HG02981 (cell line): Measurements from ENCODE around the gene ERBB4.

Experiments used
- ATAC-seq: cut with Tn5 transposase; IDR thresholded peaks from one replicate; pipeline ENCODE4 v1.9.1; 2021; ENCODE audit warnings: mild to moderate bottlenecking, moderate library complexity; ENCODE audit not compliant: unreplicated experiment

ERBB4 gene

DNA sequence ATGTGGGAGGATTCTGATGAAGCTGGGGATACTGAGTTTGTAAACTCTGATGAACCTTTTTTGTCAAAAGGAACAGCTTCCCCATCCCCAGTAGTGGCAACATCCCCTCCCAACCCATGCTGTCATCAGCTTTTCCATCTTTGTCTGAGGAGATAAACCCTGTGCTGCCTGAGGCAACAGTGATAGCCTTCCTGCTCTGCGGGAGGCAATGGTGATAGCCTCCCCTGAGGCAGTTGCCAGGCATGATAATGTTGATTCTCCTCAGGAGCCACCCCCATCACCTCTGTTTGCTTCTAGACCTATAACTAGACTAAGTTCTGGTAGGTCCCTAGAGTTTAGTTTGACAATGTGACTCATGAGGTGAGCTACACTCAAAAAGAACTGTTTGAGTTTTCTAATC lies 97.5 kb downstream of the ERBB4 start:
- ATAC-seq: no peak

DNA sequence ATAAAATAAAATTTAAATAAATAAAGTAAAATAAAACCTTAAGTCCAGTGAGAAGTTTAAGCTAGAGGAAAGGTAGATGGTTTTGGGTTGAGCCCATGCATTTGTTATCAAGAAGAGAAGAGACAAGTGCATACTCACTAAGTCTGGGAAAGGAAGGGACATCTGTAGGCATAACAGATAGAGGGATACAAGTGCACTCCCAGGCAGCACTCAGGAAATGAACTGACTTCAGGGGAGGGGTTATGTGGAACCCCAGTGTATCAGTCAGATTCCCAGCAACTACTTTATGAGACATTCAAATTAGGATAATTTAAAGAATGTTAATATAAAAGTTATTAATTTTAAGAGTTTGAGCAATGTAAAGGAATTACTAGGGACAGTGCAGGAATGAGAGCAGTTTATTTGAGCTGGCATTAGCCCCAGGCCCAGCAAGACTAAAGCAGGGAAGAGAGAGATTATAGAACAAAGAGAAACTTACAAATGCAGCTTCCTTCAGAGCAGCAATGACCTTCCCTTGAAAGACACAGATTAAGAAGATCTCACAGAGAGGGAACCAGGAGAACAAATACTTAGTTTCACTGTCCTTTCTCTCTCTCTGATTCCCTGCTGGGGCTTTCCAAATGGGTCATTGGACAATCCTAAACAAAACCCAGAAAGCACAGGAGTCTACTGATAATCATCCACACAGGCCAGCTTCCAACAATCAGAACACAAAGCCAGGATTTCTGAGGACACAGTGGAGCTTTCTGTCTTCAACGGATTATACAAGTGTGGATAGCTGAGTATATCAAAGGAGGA lies 109.7 kb downstream of the ERBB4 start:
- ATAC-seq: no peak

DNA sequence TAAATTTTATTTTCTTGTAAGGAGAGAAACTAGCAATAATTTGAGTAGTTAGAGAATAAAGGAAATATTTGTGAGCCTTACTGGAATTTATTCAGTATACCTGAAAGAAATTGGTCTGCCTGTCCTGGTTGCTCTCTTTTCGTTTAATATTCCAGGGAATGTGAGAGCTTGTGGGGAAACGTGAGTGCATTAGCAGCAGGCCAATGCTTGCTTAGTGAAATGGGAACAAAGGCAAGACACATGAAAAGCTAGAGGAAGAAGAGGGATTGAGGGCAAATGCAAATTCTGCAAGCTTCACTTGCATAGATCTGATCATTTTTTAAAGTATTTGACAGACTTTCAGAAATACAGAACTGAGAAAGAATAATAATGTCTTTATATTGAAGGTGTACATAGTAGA lies 111.0 kb downstream of the ERBB4 start:
- ATAC-seq: no peak

GRCh38 chr2:212426637-212427412 lies 111.8 kb downstream of the ERBB4 start:
- ATAC-seq: no peak

DNA sequence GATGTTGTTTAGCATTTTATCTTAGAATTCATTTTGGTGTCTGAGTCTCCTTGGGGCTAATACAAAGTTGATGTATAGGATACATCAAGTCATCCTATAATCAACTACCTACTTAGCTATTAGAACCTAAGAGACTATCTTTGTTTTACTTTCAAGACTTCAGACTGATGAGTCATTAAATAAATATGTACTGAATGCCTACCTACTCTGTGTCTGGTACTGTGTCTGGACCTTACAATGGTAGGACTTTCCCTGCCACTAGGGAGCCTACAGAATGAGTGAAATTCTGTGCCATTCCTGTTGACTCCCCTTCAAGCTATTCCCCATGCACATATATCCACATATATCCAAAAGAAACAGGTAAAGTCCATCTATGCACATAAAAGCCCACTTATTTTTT lies 114.5 kb downstream of the ERBB4 start:
- ATAC-seq: no peak

- no peak for ATAC-seq
Observed at GRCh38 chr2:212423089-212423488, 115.5 kb downstream of the ERBB4 start.

- no peak for ATAC-seq
Observed at GRCh38 chr2:212421556-212422334, 116.9 kb downstream of the ERBB4 start.

DNA sequence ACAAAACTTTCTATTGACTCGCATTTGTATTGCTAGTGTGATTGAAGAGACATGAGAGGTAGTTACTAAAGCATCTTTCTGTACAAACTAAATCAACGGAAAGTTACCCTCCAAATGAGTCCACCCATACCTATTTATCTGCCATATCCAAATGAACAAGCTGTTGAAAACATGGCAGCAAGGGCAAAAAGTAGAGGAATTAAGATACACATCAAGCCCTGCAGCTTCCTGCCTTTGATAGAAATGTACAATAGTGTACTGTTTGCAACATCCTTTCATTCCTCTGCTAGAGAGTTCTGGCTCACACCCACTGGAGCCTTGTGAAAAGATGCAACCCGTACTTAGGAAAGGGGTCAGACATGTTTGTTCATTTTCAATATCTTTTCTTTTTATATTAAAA lies 122.5 kb downstream of the ERBB4 start:
- ATAC-seq: no peak

GRCh38 chr2:212414767-212415211 lies 123.8 kb downstream of the ERBB4 start:
- ATAC-seq: no peak

- ATAC-seq: no peak
Observed at GRCh38 chr2:212409560-212409959, 129.0 kb downstream of the ERBB4 start.

- ATAC-seq: no peak
Observed at GRCh38 chr2:212408524-212408923, 130.1 kb downstream of the ERBB4 start.

- no peak for ATAC-seq
Observed at GRCh38 chr2:212406716-212407115, 131.9 kb downstream of the ERBB4 start.

DNA sequence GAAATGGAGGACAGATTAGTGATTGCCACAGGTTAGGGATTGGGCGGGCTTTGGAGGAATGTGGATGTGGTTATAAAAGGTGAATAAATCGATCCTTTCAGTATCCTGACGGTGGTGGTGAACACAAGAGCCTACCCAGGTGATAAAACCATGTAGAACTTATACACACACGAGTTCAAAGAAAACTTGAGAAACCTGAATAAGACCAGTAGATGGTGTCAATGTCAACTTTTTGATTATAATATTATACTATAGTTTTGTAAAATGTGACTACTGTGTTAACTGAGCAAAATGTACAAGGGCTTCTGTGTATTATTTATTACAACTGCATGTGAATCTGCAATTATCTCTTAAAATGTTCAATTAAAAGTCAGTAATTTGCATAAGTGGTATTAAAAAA lies 136.3 kb downstream of the ERBB4 start:
- no peak for ATAC-seq

DNA sequence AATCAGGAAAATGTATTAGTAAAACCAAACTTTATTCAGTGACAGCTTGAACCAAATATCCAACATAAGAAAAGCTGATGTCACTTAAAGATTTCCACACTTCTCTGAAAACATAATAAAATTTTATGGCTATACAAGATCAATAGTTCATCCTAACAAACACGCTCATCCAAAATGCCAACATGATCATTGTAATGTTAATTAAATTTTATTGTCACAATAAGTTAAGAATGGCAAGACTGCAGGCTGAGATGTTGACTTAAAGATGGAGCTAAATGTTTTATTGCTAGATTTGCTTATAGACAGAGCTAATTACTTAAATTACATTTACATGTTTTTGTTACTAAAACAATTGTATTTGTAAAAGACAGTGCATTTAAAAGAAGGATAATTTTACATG lies 140.3 kb downstream of the ERBB4 start:
- ATAC-seq: no peak

DNA sequence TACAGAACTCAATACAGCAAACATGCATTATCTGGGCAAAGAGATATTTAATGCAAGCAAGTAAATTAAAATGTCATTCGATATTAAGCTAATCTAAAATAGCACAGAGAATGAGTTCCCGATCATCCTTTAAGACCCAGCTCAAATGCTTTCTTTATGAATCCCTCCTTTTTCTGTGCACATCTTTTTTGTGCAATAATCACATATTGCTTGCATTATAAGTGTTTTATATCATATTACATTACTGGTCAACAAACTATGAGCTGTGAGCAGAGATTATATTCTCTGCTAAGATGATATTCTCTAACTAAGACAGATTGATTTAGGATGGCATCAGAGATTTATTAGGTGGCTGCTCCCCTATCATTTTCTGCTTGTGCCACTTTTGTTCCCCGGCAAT lies 146.1 kb downstream of the ERBB4 start:
- no peak for ATAC-seq

DNA sequence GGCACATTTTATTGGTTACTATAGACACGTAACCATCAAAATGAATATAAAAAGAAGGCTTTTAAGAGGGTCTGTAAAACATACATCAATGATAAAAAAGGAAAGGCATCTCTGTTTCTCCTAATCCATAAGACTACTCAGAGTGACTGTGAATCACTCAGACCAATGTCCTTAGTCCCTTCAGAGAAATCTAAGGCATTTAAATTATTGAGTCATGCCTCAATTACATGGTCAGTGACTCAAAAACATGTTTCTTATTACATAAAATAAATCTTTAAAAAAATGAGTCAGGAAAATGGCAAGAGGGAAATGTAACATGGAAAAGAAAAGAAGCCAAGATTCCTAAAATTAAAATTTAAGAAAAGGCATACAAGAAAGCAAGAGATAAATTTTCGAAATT lies 146.6 kb downstream of the ERBB4 start:
- no peak for ATAC-seq

- ATAC-seq: no peak
Observed at GRCh38 chr2:212387146-212387545, 151.5 kb downstream of the ERBB4 start.

GRCh38 chr2:212385241-212385640 lies 153.4 kb downstream of the ERBB4 start:
- ATAC-seq: no peak

DNA sequence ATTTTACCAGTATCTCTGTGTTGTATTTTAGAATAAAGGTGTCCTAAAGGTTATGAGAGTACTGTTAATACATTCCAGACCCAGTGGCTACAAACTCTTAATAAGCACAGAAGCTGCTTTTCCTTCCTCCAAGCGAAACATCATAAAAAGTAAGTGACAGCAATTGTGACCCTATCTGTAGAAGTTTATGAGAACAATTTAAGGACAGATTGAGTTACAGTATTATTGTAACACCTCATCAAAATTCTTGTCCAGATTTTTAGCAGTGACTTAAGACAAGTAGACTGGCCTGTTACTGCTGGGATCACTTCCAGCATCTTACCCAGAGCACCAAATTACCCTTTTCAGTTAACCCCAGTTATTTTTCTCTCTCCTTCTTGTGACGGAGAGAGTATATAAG lies 154.6 kb downstream of the ERBB4 start:
- no peak for ATAC-seq

GRCh38 chr2:212381428-212382102 lies 157.0 kb downstream of the ERBB4 start:
- ATAC-seq: no peak

GRCh38 chr2:212379103-212379502 lies 159.5 kb downstream of the ERBB4 start:
- ATAC-seq: no peak
